Natural killer cell treated with Interleukin-12 subunit alpha and Interleukin-12 subunit beta and Interleukin-15 and Interleukin-18, amount 100 ng/mL, for 72 hours (primary cell): ENCODE measurements around the gene DUOX2. TPM values are rescaled to one million over a fixed set of nuclear protein-coding genes. Genes with fewer than 3 reads are reported as not detected.

Source experiments
- ATAC-seq, 2 donors: fragments of 150-1000 bp; cut with Tn5 transposase in 1 of 2; sonication (Bioruptor Pico), chemical (Tn5 transposase) in 1 of 2; 2 replicates each; pipeline ENCODE4 v1.10.0; 2021
- DNase-seq: peaks from one replicate; pipeline ENCODE4 v3.0.0; 2022; ENCODE audit warnings: low spot score
- H3K27ac Mint-ChIP-seq, 2 donors: 1 replicate in 1 of 2; 2 replicates in 1 of 2; pipeline ENCODE4 v1.8.0; 2022; ENCODE audit warnings: mixed read lengths in 2 of 2, mild to moderate bottlenecking in 1 of 2, moderate library complexity in 1 of 2
- H3K27me3 Mint-ChIP-seq, 2 donors: 1 replicate in 1 of 2; 2 replicates in 1 of 2; pipeline ENCODE4 v1.8.0; 2022; ENCODE audit warnings: mixed read lengths in 2 of 2
- H3K36me3 Mint-ChIP-seq: one replicate; pipeline ENCODE4 v1.8.0; 2022; ENCODE audit warnings: mixed read lengths
- H3K4me1 Mint-ChIP-seq, 2 donors: 1 replicate in 1 of 2; 2 replicates in 1 of 2; pipeline ENCODE4 v1.8.0; 2022; ENCODE audit warnings: low read depth in 2 of 2, mixed read lengths in 2 of 2, mild to moderate bottlenecking in 1 of 2
- H3K4me3 Mint-ChIP-seq: one replicate; pipeline ENCODE4 v1.8.0; 2022; ENCODE audit warnings: mixed read lengths
- H3K9me3 Mint-ChIP-seq: 2 replicates; pipeline ENCODE4 v1.8.0; 2022; ENCODE audit warnings: mixed read lengths
- total RNA-seq, 2 donors: library from RNA; stranded (reverse); gene quantifications; one replicate each; pipeline ENCODE4 v1.2.3, GENCODE V29; 2022

Gene DUOX2
- total RNA-seq, 2 donors from 2014 or later, result 0.19 to 7.1 TPM

DNA sequence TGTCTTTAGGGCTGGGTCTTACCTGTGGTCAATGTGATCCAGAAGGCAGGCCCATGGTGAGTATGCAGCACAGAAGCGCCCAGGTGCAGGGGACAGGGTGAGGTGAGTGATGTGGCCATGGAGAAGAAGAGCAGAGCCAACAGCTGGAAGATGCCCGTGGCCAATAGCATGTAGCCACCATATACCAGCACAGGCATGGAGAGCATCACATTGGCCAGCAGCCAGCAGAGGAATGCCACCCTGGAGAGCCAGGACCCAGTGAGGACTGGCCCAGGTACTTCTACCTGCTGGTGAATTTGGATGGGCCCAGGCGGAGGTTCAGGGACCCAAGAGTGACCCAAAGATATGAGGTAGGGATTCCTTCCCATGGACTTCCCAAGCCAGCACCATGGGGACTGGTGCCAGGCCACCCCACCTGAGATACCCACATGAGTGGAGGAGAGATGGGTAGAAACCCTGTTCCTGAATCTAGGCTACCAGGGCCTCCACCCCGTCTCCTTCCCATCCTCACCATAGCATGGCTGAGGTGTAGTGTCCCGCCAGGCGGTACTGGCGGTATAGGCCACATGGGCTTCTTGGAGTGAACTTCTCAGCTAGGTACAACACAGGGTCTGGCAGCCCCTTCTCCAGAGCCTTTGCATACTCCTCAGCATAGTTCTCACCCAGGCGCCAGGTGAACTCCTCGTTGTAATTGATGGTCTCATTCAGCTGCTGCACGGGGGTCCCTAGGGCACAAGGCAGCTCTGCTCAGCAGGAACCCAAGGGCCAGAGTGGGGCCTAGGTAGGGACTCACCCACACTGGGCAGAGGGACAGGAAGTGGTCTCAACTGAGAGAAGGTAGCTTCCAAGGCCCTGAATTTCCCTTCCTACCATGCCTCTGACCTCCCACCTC is 6.4 kb upstream of the DUOX2 start:
- H3K27ac Mint-ChIP-seq, result no peak overlapping the region
- H3K27me3 Mint-ChIP-seq, result peaks cover 40 to 43% of the 10 kb centered on the region in 2 donors
- no peak for DNase-seq
- H3K9me3 Mint-ChIP-seq, result no peaks in the 10 kb centered on the region
- no peak overlapping the region for H3K4me3 Mint-ChIP-seq
- no peaks in the 10 kb centered on the region for H3K36me3 Mint-ChIP-seq
- no peak for ATAC-seq
- peaks cover 15 to 16% of the 10 kb centered on the region in 2 donors for H3K4me1 Mint-ChIP-seq

DNA sequence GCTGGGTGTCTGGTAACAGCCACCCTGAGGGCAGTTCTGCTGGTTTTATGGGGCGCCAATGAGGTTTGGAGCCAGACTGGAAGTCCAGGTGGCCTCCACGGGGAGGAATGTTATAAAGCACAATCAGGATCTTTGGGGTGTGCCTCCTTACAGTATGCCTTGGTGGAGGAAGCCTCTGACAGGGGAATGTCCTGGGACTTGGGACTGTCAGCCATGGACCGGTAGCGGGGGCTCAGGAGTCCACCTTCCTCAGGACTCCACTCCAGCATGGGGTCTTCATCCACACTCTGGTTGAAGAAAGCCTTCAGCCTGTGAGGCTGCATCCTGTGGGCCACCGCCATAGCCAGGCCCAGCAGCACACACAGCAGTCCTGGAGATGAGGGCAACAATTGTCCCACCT is 5.0 kb upstream of the DUOX2 start:
- H3K27ac Mint-ChIP-seq, result no peak overlapping the region
- H3K27me3 Mint-ChIP-seq, result peaks cover 46% of the 10 kb centered on the region in 2 donors
- peaks cover 2% of the 10 kb centered on the region for H3K36me3 Mint-ChIP-seq
- no peak for DNase-seq
- peaks cover 16 to 18% of the 10 kb centered on the region in 2 donors for H3K4me1 Mint-ChIP-seq
- H3K9me3 Mint-ChIP-seq, result no peaks in the 10 kb centered on the region
- H3K4me3 Mint-ChIP-seq, result no peak overlapping the region
- ATAC-seq, result no peak

DNA sequence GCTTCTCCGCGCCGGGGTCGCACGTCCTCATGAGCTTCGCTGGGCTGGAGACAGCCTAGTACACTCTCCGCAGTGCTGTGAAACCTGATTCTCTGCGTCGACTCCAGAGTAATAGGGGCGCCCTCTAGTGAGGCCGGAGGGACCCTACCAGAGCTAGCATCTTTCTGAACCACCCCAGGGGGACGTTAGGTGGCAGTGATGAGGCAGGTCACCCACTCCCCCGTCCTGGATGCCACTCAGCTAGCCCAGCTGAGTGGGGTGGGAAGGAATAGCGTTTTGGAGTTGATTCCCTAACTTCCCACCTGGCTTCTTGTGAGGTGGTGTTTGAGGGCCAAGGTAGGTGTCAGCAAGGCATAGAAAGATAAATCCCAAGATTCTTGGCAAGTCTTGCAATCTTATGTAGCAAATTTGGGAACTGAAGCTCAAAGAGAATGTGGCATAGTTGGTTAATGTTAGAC is 4.2 kb upstream of the DUOX2 start:
- peaks cover 5% of the 10 kb centered on the region for H3K36me3 Mint-ChIP-seq
- ATAC-seq, result peak; percentile 89 to 93
- DNase-seq, result peak; percentile 80
- no peaks in the 10 kb centered on the region for H3K9me3 Mint-ChIP-seq
- H3K4me3 Mint-ChIP-seq, result peak overlapping the region; percentile 63
- no peak overlapping the region for H3K27ac Mint-ChIP-seq
- peaks cover 16 to 20% of the 10 kb centered on the region in 2 donors for H3K4me1 Mint-ChIP-seq
- H3K27me3 Mint-ChIP-seq, result peaks cover 47 to 54% of the 10 kb centered on the region in 2 donors

DNA sequence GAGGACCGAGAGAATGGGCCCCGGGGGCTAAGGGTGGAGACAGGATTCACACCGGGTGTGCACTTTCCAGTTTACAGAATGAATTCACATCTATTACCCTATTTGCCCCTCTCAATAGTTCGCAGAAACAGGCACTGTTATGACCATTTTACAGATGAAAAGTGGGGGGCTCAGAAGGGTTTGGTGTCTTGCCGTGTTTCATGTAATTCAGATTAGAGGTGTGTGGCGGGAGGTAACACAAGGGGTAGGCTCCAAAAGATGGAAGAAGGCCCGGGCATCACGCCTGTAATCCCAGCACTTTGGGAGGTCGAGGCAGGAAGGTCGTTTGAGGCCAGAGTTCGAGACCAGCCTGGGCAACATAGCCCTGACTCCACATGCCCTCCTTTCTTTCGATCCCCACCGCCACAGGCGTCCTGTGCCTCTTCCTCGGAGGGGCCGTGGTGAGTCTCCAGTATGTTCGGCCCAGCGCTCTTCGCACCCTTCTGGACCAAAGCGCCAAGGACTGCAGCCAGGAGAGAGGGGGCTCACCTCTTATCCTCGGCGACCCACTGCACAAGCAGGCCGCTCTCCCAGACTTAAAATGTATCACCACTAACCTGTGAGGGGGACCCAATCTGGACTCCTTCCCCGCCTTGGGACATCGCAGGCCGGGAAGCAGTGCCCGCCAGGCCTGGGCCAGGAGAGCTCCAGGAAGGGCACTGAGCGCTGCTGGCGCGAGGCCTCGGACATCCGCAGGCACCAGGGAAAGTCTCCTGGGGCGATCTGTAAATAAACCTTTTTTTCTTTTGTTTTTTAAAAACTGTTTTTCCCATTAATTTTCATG is 3.5 kb upstream of the DUOX2 start:
- peaks cover 16 to 20% of the 10 kb centered on the region in 2 donors for H3K4me1 Mint-ChIP-seq
- H3K36me3 Mint-ChIP-seq, result peaks cover 5% of the 10 kb centered on the region
- H3K9me3 Mint-ChIP-seq, result no peaks in the 10 kb centered on the region
- DNase-seq (no peak), ATAC-seq (peak; percentile 1 to 40)
- no peak overlapping the region for H3K27ac Mint-ChIP-seq
- H3K27me3 Mint-ChIP-seq, result peaks cover 47 to 55% of the 10 kb centered on the region in 2 donors
- H3K4me3 Mint-ChIP-seq, result peak overlapping the region; percentile 63

DNA sequence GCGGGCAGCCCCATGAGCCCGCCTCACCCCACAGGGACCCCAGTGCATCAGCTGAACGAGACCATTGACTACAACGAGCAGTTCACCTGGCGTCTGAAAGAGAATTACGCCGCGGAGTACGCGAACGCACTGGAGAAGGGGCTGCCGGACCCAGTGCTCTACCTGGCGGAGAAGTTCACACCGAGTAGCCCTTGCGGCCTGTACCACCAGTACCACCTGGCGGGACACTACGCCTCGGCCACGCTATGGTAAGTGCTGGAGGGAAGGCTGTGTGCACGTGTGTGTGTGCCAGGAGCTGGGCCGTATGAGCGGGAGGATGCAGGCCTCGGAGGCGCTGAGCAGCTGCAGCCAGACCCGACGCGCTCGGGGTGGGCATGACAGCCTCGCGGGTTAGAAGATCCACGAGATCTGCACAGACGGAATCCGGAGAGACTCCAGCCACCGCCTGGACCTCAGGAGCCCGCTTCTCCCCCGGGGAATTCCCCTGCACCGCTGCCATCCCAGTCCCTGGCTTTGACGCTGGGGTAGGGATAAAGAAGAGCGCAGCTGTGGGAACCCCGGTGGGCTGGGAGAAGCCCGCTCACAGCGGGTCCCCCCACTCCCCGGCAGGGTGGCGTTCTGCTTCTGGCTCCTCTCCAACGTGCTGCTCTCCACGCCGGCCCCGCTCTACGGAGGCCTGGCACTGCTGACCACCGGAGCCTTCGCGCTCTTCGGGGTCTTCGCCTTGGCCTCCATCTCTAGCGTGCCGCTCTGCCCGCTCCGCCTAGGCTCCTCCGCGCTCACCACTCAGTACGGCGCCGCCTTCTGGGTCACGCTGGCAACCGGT is 2.7 kb upstream of the DUOX2 start:
- H3K36me3 Mint-ChIP-seq, result peaks cover 5% of the 10 kb centered on the region
- ATAC-seq, result no peak
- peaks cover 51 to 62% of the 10 kb centered on the region in 2 donors for H3K27me3 Mint-ChIP-seq
- no peak overlapping the region for H3K27ac Mint-ChIP-seq
- peaks cover 19 to 20% of the 10 kb centered on the region in 2 donors for H3K4me1 Mint-ChIP-seq
- peak overlapping the region; percentile 63 for H3K4me3 Mint-ChIP-seq
- no peak for DNase-seq
- H3K9me3 Mint-ChIP-seq, result no peaks in the 10 kb centered on the region

DNA sequence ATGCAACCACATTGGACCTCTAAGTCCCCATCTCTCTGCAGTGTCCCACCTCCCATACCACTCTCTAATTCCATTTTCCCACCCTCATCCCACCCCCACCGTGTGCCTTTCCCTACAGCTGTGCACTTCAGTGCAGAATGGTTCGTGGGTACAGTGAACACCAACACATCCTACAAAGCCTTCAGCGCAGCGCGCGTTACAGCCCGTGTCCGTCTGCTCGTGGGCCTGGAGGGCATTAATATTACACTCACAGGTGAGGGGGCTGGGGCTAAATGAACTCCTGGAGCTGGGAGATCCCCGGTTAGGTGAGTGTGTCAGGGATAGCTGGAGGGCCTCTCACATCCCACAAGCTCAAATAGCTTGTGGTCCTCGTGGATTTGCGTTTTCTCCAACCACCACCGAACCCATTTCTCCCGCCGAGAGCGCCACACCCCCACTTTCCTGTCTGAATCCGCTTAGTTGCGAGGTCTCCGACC is 2.1 kb upstream of the DUOX2 start:
- no peak overlapping the region for H3K27ac Mint-ChIP-seq
- H3K9me3 Mint-ChIP-seq, result no peaks in the 10 kb centered on the region
- peaks cover 51 to 63% of the 10 kb centered on the region in 2 donors for H3K27me3 Mint-ChIP-seq
- peaks cover 5% of the 10 kb centered on the region for H3K36me3 Mint-ChIP-seq
- no peak overlapping the region for H3K4me3 Mint-ChIP-seq
- no peak for ATAC-seq
- H3K4me1 Mint-ChIP-seq, result peaks cover 19 to 20% of the 10 kb centered on the region in 2 donors
- DNase-seq, result no peak

DNA sequence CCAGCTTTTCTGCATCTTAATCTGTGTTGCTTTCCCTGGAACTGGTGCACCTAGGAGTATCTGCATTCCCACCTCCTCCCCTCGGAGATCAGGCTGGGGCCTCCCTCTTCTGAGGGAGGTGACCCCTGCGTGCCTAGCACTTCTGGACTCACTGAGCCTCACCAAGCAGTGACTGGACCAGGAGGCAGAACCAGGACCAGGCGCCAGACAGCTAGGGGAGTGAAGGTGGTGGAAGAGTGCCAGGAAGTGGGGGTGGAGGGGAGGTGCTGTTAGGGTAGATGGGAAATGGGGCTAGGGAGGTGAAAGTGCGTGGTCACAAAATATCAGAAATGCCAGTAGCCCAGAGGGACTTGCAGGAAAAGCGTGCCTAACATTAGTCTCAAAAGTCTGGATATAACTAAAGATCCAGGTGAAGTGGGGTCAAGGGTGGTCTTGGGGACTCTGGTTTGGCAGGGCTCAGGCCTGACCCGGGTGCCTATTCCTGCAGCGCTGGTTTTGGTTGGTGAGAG is 1.4 kb upstream of the DUOX2 start:
- Mint-ChIP-seq H3K4me3 (peak overlapping the region; percentile 38), H3K4me1 (peaks cover 19 to 20% of the 10 kb centered on the region in 2 donors), H3K9me3 (no peaks in the 10 kb centered on the region), H3K27ac (no peak overlapping the region), H3K27me3 (peaks cover 54 to 63% of the 10 kb centered on the region in 2 donors), H3K36me3 (peaks cover 5% of the 10 kb centered on the region)
- ATAC-seq (no peak), DNase-seq (no peak)

DNA sequence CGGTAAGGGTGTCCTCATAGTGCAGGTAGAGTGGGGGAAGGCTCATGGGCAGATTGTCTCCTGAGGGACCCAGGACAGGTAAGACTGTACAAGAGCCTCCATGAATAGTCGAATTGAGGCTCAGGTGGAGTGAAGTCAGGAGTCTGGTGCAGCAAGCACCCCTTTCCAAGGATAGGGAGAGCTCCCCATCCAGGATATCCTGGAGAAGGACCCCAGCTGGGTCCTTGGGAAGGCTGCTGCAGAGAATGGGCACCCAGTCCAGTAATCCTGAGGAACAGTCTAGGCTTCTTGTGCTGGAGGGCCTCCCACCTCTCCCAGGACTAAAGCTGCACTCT is 746 bp upstream of the DUOX2 start:
- H3K4me1 Mint-ChIP-seq, result peaks cover 19 to 20% of the 10 kb centered on the region in 2 donors
- ATAC-seq (no peak), DNase-seq (no peak)
- no peaks in the 10 kb centered on the region for H3K9me3 Mint-ChIP-seq
- H3K27me3 Mint-ChIP-seq, result peaks cover 58 to 66% of the 10 kb centered on the region in 2 donors
- peaks cover 5% of the 10 kb centered on the region for H3K36me3 Mint-ChIP-seq
- H3K4me3 Mint-ChIP-seq, result no peak overlapping the region
- H3K27ac Mint-ChIP-seq, result no peak overlapping the region

DNA sequence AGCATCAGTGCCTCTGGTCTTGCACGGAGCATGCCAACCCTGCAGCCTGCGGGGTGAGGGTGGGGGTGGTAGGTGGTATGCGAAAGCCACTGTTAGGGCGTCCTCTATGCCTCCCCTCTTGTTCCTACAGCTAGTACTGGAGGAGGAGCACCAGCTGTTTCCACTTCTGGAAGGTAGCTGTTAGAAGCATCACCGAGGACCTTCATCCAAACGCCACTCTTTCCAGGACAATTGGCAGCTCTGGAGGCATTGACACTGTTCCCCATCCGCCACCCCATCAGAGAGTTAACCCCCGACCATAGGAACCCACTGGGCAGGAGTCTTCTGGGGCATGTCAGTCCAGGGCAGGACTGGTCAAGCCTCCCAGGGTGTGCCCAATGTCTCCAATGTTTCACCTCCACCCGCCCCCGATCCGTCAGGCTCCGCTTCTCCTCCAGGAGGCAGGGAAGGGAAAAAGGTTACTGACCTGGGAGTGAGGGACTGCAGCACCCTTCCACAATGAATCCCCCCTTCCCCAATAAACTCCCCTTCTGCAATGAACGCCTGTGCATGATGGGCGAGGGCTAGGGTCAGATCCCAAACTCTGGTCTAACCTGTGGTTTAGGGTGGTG is 487 bp downstream of the DUOX2 start:
- H3K27me3 Mint-ChIP-seq, result peaks cover 63 to 69% of the 10 kb centered on the region in 2 donors
- H3K4me3 Mint-ChIP-seq, result peak overlapping the region; percentile 68
- no peak overlapping the region for H3K27ac Mint-ChIP-seq
- peaks cover 5% of the 10 kb centered on the region for H3K36me3 Mint-ChIP-seq
- peaks cover 18 to 20% of the 10 kb centered on the region in 2 donors for H3K4me1 Mint-ChIP-seq
- no peak for ATAC-seq
- no peaks in the 10 kb centered on the region for H3K9me3 Mint-ChIP-seq
- DNase-seq, result no peak

DNA sequence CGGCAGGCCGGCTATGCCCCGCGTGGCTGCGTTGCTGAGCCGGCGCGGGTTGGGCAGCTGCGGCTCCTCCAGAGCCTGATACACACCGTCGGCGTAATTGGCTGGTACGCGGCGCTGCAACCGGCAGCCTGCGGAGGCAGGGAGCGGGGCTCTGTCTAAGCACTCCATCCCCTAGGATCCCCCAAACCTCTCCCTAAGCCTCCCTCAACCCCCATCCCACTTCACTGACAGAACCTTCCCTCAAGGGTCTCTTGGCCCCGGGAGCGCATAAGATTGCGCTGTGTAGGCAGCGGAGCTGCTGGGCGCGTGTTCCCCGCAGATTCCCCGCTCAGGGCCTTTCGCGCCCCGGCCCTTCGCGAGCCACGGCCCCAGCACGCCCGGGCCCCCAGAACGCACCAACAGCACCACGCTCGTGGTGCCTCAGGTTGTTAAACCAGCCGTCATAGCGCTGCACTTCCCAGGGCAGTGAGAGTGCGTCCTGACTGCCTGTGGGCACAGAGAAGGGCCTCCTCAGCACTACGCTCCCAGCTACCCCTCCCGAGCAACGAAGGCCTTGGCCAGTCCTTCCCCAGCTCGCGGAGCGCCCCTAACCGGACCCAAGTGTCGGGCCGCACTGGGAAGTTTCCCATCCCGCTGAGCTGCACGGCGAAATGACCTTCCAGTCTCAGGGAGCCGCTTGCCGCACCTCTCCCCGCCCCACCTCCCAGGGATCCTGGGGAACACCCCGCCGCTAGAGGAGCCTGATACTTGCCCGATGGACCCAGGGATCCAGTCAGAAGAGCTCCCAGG is 1.2 kb downstream of the DUOX2 start:
- ATAC-seq (no peak), DNase-seq (no peak)
- peaks cover 56 to 62% of the 10 kb centered on the region in 2 donors for H3K27me3 Mint-ChIP-seq
- H3K4me1 Mint-ChIP-seq, result peaks cover 11 to 13% of the 10 kb centered on the region in 2 donors
- no peak overlapping the region for H3K27ac Mint-ChIP-seq
- H3K36me3 Mint-ChIP-seq, result peaks cover 5% of the 10 kb centered on the region
- H3K4me3 Mint-ChIP-seq, result no peak overlapping the region
- H3K9me3 Mint-ChIP-seq, result no peaks in the 10 kb centered on the region

DNA sequence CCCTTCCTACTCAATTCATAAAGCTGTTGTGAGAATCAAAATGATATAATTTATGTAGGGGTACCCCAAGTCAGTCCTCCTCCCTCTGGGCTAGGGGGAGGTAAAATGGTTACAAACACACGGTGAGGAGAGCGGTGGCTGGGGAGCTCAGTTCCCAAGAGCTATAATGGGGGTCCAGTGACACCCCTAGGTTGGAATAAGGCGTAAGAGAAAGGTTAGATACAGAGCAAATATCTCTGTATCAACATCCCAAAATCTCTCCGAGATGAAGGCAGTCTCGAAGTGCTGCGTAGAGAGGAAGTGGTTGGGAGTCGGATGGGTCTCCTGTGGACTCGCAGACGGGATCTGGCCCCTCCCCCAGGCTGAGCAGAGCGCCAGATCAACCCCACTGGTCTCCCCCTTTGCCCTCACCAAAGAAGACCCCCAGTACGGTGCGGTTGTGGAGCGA is 1.8 kb downstream of the DUOX2 start:
- Mint-ChIP-seq H3K9me3 (no peaks in the 10 kb centered on the region), H3K4me3 (peak overlapping the region; percentile 33), H3K4me1 (peaks cover 6 to 7% of the 10 kb centered on the region in 2 donors), H3K27ac (no peak overlapping the region), H3K36me3 (peaks cover 5% of the 10 kb centered on the region), H3K27me3 (peaks cover 52 to 56% of the 10 kb centered on the region in 2 donors)
- ATAC-seq (no peak), DNase-seq (no peak)
